SK-N-SH treated with all-trans-retinoic acid at 6 μM for 48 hours (cell line): ENCODE measurements around the gene NFKB1.

Source experiments
- ATAC-seq: fragments of 200-7000 bp; cut with Tn5 transposase; 3 replicates; pipeline ENCODE4 v1.9.1; 2020; ENCODE audit warnings: mild to moderate bottlenecking, moderate library complexity
- ARNTL ChIP-seq: fragments of 450-650 bp; formaldehyde crosslinking; IDR thresholded peaks from 2 replicates; pipeline ENCODE4 v1.5.0; 2020; ENCODE audit warnings: low read depth, mild to moderate bottlenecking, moderate library complexity, borderline replicate concordance
- BACH2 ChIP-seq: fragments of 250-450 bp; sonication (Bioruptor Pico); IDR thresholded peaks from 2 replicates; pipeline ENCODE4 v1.9.0; 2021; ENCODE audit warnings: mild to moderate bottlenecking, borderline replicate concordance
- CSDC2 ChIP-seq: fragments of 250-450 bp; sonication (Bioruptor Pico); IDR thresholded peaks from 2 replicates; pipeline ENCODE4 v1.5.0; 2020; ENCODE audit warnings: mild to moderate bottlenecking, moderate library complexity
- CSRNP3 ChIP-seq: fragments of 250-450 bp; sonication (Bioruptor Pico); IDR thresholded peaks from 2 replicates; pipeline ENCODE4 v1.5.1; 2021; ENCODE audit warnings: mild to moderate bottlenecking, moderate library complexity
- ESRRG ChIP-seq: fragments of 250-450 bp; sonication (Bioruptor Pico); IDR thresholded peaks from 2 replicates; pipeline ENCODE4 v1.6.1; 2021; ENCODE audit warnings: mild to moderate bottlenecking
- GLIS3 ChIP-seq: fragments of 250-450 bp; sonication (Bioruptor Pico); IDR thresholded peaks from 2 replicates; pipeline ENCODE4 v1.5.0; 2020; ENCODE audit warnings: mild to moderate bottlenecking, moderate library complexity
- ISL1 ChIP-seq: fragments of 250-450 bp; sonication (Bioruptor Pico); IDR thresholded peaks from 2 replicates; pipeline ENCODE4 v2.1.2; 2022; ENCODE audit warnings: mild to moderate bottlenecking, moderate library complexity
- OSR1 ChIP-seq: fragments of 250-450 bp; sonication (Bioruptor Pico); IDR thresholded peaks from 2 replicates; pipeline ENCODE4 v1.8.0; 2022; ENCODE audit warnings: moderate library complexity, mild to moderate bottlenecking, inconsistent platforms
- PATZ1 ChIP-seq: fragments of 250-450 bp; sonication (Bioruptor Pico); IDR thresholded peaks from 2 replicates; pipeline ENCODE4 v1.8.0; 2020; ENCODE audit warnings: mild to moderate bottlenecking, moderate library complexity, borderline replicate concordance
- POU6F1 ChIP-seq: fragments of 250-450 bp; sonication (Bioruptor Pico); IDR thresholded peaks from 2 replicates; pipeline ENCODE4 v1.8.0; 2021; ENCODE audit warnings: low read depth, mild to moderate bottlenecking, moderate library complexity, borderline replicate concordance
- PPARA ChIP-seq: fragments of 250-450 bp; sonication (Bioruptor Pico); IDR thresholded peaks from 2 replicates; pipeline ENCODE4 v1.5.0; 2020; ENCODE audit warnings: mild to moderate bottlenecking, borderline replicate concordance
- RARB ChIP-seq: fragments of 250-450 bp; sonication (Bioruptor Pico); IDR thresholded peaks from 2 replicates; pipeline ENCODE4 v1.8.0; 2021; ENCODE audit warnings: mild to moderate bottlenecking, moderate library complexity
- SNAI2 ChIP-seq: fragments of 250-450 bp; sonication (Bioruptor Pico); IDR thresholded peaks from 2 replicates; pipeline ENCODE4 v1.5.0; 2020; ENCODE audit warnings: mild to moderate bottlenecking, moderate library complexity
- TOX ChIP-seq: fragments of 250-450 bp; sonication (Bioruptor Pico); IDR thresholded peaks from 2 replicates; pipeline ENCODE4 v1.8.0; 2021; ENCODE audit warnings: mild to moderate bottlenecking, moderate library complexity, borderline replicate concordance
- TSHZ2 ChIP-seq: fragments of 250-450 bp; sonication (Bioruptor Pico); IDR thresholded peaks from 2 replicates; pipeline ENCODE4 v1.5.0; 2020; ENCODE audit warnings: mild to moderate bottlenecking, moderate library complexity
- ZC3H10 ChIP-seq: fragments of 250-450 bp; sonication (Bioruptor Pico); IDR thresholded peaks from 2 replicates; pipeline ENCODE4 v1.5.1; 2021; ENCODE audit warnings: mild to moderate bottlenecking, moderate library complexity
- ZFP3 ChIP-seq: fragments of 250-450 bp; sonication (Bioruptor Pico); IDR thresholded peaks from 2 replicates; pipeline ENCODE4 v1.5.0; 2020; ENCODE audit warnings: mild to moderate bottlenecking, moderate library complexity
- ZFP30 ChIP-seq: fragments of 450-650 bp; formaldehyde crosslinking; IDR thresholded peaks from 2 replicates; pipeline ENCODE4 v1.5.0; 2022; ENCODE audit warnings: mild to moderate bottlenecking, moderate library complexity
- ZNF565 ChIP-seq: fragments of 450-650 bp; formaldehyde crosslinking; conservative IDR thresholded peaks from 2 replicates; pipeline ENCODE4 v1.5.0; 2020; ENCODE audit warnings: low read depth, mild to moderate bottlenecking, moderate library complexity
- ZNF70 ChIP-seq: fragments of 450-650 bp; formaldehyde crosslinking; IDR thresholded peaks from 2 replicates; pipeline ENCODE4 v1.5.0; 2020; ENCODE audit warnings: mild to moderate bottlenecking, moderate library complexity
- ZNF8 ChIP-seq: fragments of 450-650 bp; formaldehyde crosslinking; IDR thresholded peaks from 2 replicates; pipeline ENCODE4 v1.5.0; 2020; ENCODE audit warnings: mild to moderate bottlenecking, moderate library complexity

NFKB1 gene

GRCh38 chr4:102637391-102637790 is 136.2 kb downstream of the NFKB1 start:
- TF ChIP-seq ZFP3, result no peak
- TF ChIP-seq CSRNP3, result no peak
- TF ChIP-seq SNAI2 (CRISPR knock-in tag), result no peak
- TF ChIP-seq RARB (CRISPR knock-in tag), result no peak
- no peak for TF ChIP-seq ISL1 (CRISPR knock-in tag)
- TF ChIP-seq ZFP30 (CRISPR knock-in tag), result no peak
- TF ChIP-seq BACH2 (CRISPR knock-in tag), result no peak
- no peak for TF ChIP-seq PATZ1 (CRISPR knock-in tag)
- TF ChIP-seq CSDC2, result no peak
- no peak for TF ChIP-seq ZNF8 (CRISPR knock-in tag)
- no peak for TF ChIP-seq PPARA (CRISPR knock-in tag)
- TF ChIP-seq POU6F1, result no peak
- TF ChIP-seq ZNF565 (CRISPR knock-in tag), result no peak
- TF ChIP-seq ESRRG (CRISPR knock-in tag), result no peak
- TF ChIP-seq OSR1 (CRISPR knock-in tag), result no peak
- TF ChIP-seq TSHZ2, result no peak
- TF ChIP-seq ZC3H10 (CRISPR knock-in tag), result no peak
- no peak for TF ChIP-seq ARNTL
- TF ChIP-seq TOX (CRISPR knock-in tag), result no peak
- TF ChIP-seq GLIS3 (CRISPR knock-in tag), result no peak

GRCh38 chr4:102638621-102639020 is 137.5 kb downstream of the NFKB1 start:
- TF ChIP-seq SNAI2 (CRISPR knock-in tag), result no peak
- no peak for TF ChIP-seq ZNF70 (CRISPR knock-in tag)
- TF ChIP-seq ZFP3, result no peak
- TF ChIP-seq RARB (CRISPR knock-in tag), result no peak
- no peak for TF ChIP-seq ZC3H10 (CRISPR knock-in tag)
- no peak for TF ChIP-seq GLIS3 (CRISPR knock-in tag)
- TF ChIP-seq CSDC2, result no peak
- TF ChIP-seq POU6F1, result no peak
- no peak for TF ChIP-seq ZNF565 (CRISPR knock-in tag)
- no peak for TF ChIP-seq TOX (CRISPR knock-in tag)
- no peak for TF ChIP-seq PATZ1 (CRISPR knock-in tag)
- no peak for TF ChIP-seq ZFP30 (CRISPR knock-in tag)
- TF ChIP-seq OSR1 (CRISPR knock-in tag), result no peak
- TF ChIP-seq ZNF8 (CRISPR knock-in tag), result no peak
- TF ChIP-seq ARNTL, result no peak
- TF ChIP-seq ESRRG (CRISPR knock-in tag), result no peak
- ATAC-seq, result no peak

More at GRCh38 chr4:102637391-102637790, 136.2 kb downstream of the NFKB1 start:
- ATAC-seq, result no peak
